Activated T-cell treated with anti-CD3 and anti-CD28 coated beads for 4 hours (primary cell): ENCODE measurements around the gene LIN52.

Experiments
- DNase-seq: peaks from one replicate; pipeline ENCODE4 v3.0.0-alpha.2; 2020

LIN52 gene

GRCh38 chr14:74195623-74196022 lies 110.9 kb downstream of the LIN52 start:
- no peak for DNase-seq

DNA sequence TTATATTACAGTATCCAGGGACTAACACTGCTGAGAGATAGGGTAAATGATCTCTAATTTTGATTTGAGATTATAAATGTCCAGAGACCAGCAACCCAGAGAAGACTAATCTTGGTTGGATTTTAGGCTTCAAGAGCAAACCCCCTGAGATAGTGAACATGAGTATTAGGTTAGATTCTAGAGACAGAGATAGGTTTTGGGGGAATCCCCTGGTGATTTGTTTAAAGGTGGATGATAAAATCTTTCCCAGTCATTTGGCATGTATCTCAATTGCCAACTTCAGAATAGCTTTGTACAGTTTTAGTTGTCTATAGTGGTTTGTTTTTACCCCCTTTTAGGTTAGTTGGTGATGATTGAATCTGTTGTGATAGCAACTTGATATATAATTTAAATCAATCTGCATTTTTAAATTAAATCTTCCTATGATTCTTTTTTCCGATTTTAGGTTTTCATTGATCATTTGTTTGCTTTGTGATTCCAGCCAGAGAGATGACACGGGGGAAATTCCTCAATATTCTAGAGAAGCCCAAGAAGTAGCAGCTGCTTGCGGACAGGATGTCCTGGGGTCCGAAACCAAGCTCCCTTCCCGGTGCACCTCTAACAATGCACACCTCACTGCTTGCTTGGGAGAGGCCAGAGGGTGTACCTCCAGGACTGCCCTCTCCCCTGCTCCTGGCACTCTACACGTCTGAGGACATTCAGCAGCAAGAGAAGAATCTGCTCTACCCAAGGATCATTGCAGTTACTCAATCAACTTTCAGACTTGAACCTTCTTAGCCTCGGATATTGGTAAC lies 113.9 kb downstream of the LIN52 start:
- DNase-seq = no peak

DNA sequence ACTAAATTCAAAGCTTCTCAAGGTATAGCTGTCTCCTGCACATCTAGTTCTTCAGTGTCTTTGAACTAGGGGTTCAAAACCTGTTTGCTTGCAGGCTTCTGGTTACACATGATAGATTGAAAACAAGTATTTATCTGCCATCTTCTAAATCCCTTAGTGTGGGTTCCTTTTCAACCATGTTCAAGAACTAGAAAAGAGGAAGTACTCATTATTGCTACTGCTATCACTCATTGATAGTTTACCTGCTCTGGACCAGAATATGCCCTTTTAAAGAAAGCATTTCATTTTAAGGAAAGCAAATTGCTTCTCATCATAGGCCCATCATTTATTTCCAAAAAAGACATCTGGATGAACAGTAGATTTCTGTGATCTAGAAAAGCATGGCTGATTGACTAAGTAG lies 117.4 kb downstream of the LIN52 start:
- DNase-seq = no peak

DNA sequence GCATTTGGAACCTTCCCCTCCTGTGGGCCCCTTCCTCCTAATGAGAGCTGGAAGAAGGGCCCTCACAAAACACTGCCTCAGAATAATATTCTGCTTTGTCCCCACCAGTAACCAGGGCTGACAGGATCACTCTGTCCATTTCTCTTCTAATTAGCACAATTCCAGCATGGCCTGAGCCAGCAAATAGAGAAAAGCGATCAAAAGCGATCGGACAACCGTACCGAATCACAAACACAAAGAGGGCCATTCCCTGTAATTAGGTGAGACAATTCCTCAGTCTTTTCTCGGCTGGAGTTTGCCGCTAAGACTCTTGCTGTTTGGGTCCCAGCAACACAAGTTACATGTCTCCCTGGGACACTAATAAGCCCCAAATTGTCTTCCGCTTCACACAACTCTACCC lies 118.9 kb downstream of the LIN52 start:
- DNase-seq = no peak

- no peak for DNase-seq
These were observed 119.7 kb downstream of the LIN52 start for GRCh38 chr14:74204491-74204890.

- no peak for DNase-seq
These were observed 121.1 kb downstream of the LIN52 start for GRCh38 chr14:74205882-74206281.

DNA sequence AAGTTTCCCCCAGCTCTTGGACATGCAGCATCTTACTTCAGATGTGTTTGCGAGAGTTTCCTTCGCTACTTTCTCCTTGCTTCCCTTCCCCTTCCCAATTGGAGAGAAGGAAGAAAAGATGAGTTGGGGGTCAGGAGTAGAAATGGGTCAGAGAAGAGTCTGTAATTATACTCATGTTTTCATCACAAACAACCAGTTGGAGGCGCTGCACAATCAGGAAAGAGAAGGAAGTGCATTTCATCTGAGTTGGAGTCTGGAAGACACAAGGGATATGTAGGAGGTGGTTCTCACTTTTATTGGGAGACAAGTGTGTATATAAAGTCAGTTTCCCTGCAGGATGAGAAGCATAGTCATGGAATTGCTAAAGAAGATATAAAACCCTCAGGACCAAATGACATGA lies 123.2 kb downstream of the LIN52 start:
- no peak for DNase-seq

GRCh38 chr14:74208642-74209041 lies 123.9 kb downstream of the LIN52 start:
- DNase-seq = no peak

DNA sequence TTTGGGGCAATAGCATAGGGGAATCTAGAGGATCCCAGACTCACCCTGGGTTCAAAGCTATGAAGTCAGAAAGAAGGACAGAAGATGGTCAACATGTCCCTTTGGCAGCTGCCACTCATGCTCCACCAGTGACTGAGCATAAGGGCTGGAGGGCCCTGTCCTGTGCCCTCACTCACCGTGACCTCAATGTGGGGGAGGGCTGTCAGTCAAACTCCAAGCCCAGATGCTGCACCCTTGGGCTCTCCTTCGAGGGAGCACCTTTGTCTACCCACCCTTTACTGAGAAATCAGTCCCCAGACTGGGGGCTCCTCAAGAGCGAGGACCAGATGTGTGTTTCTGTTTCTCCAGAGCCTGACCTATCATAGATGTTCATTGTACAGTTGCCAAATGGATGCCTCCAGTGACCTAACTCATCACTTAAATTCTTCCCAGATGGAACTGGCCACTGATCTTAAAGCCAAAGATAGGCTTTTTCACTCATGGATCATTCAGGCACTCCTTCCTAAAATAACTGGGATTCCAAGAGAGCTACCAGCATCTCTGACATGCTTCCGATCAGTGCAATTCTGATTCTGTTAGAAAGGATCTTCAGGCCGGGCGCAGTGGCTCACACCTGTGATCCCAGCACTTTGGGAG lies 127.3 kb downstream of the LIN52 start:
- no peak for DNase-seq

DNA sequence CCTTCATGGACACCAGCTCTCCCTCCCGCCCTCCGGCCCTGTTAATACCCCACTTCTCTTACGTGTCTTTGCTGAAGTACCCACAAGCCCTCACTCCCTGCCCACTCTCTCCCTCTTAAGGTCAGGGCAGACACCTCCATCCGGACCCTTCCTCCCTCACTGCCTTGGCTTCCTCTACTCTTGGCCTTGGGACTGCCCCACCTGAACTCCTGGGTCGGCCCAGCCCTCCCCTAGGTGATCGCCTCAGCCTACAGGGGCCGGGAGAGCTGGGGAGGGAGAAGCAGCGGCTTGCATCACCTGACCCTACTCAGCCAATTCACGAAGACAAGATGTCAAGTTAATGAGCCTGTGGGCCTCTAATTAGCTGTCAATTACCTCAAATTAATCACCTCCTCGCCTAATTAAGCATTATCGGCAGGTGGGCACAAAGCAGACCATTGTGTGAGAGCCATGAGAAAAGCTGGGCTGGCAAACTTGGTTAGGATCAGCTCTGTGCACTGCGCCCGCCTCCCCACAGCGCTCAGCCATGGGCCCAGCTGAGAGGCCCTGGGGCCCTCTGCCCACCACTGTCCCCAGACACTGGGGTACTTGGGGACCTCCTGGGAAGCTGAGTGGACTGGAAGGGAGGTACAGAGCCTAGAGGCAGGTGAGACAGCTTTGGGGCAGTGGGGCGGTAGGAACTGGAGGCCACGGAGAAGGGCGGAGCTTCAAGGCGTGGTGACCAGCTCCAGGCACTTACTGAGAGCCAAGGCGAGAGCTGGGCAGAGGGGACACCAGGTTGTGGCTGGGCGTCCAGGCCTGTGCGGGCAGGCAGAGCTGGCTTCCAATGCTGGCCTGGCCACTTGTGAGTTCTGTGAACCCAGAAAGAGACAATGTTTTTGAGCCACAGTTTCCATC lies 129.4 kb downstream of the LIN52 start:
- DNase-seq = no peak

DNA sequence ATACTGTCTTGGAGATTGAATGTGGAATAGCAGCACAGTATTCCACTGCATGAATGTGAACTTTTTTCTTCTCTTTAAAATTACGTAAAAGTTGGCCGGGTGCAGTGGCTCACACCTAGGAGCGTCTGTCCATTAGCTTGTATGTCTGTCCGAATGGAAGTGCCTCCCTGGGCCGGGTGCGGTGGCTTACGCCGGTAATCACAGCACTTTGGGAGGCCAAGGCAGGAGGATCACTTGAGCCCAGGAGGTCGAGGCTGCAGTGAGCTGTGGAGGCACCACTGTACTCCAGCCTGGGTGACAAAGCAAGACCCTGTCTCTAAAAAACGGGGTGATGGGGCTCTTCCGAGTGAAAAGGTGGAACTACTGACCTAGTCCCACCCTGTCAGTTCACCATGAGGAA lies 131.9 kb downstream of the LIN52 start:
- no peak for DNase-seq

- peak; percentile 68 for DNase-seq
These were observed 133.1 kb downstream of the LIN52 start for GRCh38 chr14:74217672-74218448.

GRCh38 chr14:74218462-74218861 lies 133.7 kb downstream of the LIN52 start:
- no peak for DNase-seq

DNA sequence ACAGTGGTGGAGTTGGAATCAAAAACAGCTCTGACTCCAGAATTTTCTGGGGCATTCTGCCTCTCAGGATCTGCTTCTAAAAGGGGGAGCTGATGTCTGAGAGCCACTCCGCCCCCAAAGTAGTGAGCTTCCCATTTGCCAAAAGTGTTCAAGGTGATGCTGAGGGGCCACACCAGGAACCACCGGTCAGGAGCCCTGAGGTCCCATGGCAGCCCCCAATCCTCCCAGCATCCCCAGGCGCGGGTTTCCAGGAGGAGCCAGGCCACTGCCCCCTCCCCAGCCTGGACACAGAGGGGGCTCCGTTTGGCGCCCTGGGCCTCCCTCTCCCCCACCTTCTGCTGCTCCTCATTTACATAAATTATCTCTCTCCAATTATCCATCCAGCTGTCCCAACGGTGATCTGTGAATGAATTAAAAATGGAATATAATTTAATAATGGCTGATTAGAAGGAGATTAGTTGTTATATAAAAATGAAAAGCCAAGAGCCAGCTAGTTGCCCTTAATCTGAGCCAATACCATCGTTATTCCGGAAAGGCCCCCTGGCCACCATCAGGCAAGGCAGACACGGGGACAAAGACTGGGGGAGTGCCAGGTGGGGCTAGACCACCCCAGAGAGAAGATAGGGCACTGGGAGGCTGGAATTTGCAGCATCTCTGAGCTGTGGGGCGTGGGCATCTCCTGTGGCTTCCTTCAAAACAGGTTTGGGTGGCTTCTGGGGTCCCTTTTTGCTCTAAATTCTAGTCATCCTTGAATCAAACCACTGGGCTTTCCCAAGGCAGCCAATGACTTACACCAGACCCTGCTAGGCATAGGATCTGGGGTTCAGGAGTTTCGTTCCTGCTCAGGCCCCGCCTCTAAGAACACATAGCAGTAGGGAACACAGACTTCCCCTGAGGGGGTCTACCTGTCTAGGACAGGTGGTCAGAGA lies 134.8 kb downstream of the LIN52 start:
- DNase-seq = no peak

- DNase-seq = no peak
These were observed 136.2 kb downstream of the LIN52 start for GRCh38 chr14:74220991-74221390.

DNA sequence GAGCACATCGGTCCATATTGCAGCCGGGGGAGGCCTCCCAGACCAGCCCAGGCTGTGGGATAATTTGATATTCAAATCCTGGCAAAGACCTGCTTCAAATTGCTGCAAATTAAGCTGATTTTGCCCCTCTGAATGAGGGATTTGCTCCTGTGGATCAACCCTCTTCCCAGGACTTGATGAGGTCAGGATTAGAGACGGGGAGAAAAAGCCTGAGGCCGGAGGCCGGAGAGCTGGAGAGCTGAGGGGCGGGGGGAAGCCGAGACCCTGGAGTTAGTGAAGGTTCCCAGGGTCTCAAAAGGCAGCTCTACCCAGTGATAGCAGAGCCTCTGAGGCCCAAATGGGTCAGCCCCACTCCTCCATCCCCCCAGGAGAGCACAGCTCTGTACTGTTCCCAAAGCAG lies 137.0 kb downstream of the LIN52 start:
- no peak for DNase-seq

GRCh38 chr14:74223016-74223415 lies 138.3 kb downstream of the LIN52 start:
- no peak for DNase-seq

DNA sequence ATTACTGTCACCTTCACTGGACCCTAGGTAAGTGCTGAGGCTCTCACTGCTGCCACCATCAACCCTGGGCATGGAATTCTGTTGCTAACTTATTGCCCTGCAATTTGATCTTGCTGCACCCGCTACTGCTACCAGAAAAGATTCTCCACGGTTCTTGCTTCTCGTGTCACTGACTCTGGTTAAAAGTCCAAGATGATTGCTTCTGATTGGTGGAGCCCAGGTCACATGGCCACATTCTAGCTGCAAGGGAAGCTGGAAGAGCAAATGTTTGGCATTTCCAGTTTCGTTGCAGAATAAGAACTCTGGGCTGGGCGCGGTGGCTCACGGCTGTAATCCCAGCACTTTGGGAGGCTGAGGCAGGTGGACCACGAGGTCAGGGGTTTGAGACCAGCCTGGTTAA lies 147.0 kb downstream of the LIN52 start:
- no peak for DNase-seq

DNA sequence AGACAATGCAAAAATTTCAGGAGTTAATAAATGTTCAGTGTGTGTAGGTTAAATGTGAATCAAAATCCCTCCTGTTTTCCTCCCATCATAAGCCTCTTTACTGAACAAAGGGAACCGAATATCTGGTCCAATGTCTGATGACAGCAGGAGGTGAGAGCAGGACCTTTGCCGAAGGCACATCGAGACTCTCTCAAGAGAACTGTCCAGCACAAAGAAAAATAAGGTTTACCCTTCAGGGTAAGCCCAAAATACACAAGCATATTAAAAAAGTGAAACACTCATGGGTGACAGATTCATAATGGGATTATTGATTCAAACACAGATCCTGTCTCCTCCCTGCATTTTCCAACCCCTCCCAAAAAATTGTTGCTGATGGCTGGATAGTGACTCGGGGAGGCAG lies 150.3 kb downstream of the LIN52 start:
- DNase-seq = no peak

DNA sequence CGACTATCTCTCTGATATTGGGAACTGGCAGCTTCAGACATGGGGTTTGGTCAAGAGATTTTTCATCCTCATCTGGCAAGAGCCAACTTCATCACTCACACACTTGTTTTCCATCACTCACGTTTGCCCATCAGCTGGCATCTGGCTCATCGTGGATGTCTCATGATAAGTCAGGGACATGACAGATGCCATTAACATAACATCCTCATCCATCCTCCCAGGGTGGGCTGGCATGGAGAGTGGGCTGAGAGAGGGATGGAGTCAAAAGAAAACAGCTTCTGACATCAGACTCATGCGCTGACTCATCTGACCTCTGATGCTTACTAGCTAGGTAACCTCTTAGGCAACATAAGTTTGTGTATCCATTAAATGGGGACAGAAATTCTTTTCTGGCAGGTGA lies 152.7 kb downstream of the LIN52 start:
- no peak for DNase-seq

- DNase-seq = no peak
These were observed 154.5 kb downstream of the LIN52 start, which contains the start of gene VSX2 for GRCh38 chr14:74238974-74239847. Gene VSX2, plus strand, starts transcription at chr14:74239449. Its CDS starts 113 bp downstream, at chr14:74239562.
